OCI-LY3 (cell line): ENCODE results near the gene WDR70.
"Not testable (repeated sequence)": the region's sequence is repeated elsewhere in the genome, so short reads cannot be mapped to it uniquely, and the experiment has no call there.

Experiments
- H2AFZ ChIP-seq: fragments of 200-600, 300-600 bp; shearing (Covaris generic); 2 replicates; pipeline ENCODE4 v1.6.0; 2014; ENCODE audit warnings: antibody characterized with exemption, low read depth, low read length
- H3K27ac ChIP-seq: fragments of 200-600, 300-600 bp; sonication (generic); 2 replicates; pipeline ENCODE4 v1.5.1; 2014; ENCODE audit warnings: mild to moderate bottlenecking, low read length, moderate library complexity, mixed read lengths
- H3K27me3 ChIP-seq: fragments of 200-600, 300-600 bp; sonication (generic); 2 replicates; pipeline ENCODE4 v1.6.1; 2014; ENCODE audit warnings: low read depth, low read length, mixed read lengths
- H3K36me3 ChIP-seq: fragments of 200-600, 300-600 bp; sonication (generic); replicated peaks from 2 replicates; pipeline ENCODE3; 2014; ENCODE audit warnings: low read depth, low read length, mixed read lengths
- H3K4me1 ChIP-seq: fragments of 300-600, 200-600 bp; sonication (generic); 2 replicates; pipeline ENCODE4 v1.6.1; 2014; ENCODE audit warnings: low read length, mixed read lengths
- H3K4me2 ChIP-seq: fragments of 200-600, 300-600 bp; sonication (generic); 2 replicates; pipeline ENCODE4 v1.6.1; 2014; ENCODE audit warnings: low read length, mixed read lengths
- H3K4me3 ChIP-seq: fragments of 300-600, 200-600 bp; sonication (generic); 2 replicates; pipeline ENCODE4 v1.5.1; 2014; ENCODE audit warnings: antibody characterized with exemption, mild to moderate bottlenecking, low read length, moderate library complexity
- H3K79me2 ChIP-seq: fragments of 300-600, 200-600 bp; shearing (Covaris generic); 2 replicates; pipeline ENCODE4 v1.6.1; 2014; ENCODE audit warnings: mild to moderate bottlenecking, low read length, mixed read lengths
- H3K9ac ChIP-seq: fragments of 300-600, 200-600 bp; shearing (Covaris generic); 2 replicates; pipeline ENCODE4 v1.6.0; 2014; ENCODE audit warnings: mild to moderate bottlenecking, low read length, moderate library complexity
- H3K9me3 ChIP-seq: fragments of 200-600, 300-600 bp; shearing (Covaris generic); 2 replicates; pipeline ENCODE4 v1.6.1; 2014; ENCODE audit warnings: low read length, mixed read lengths; ENCODE audit not compliant: insufficient read depth
- H4K20me1 ChIP-seq: fragments of 200-600, 300-600 bp; sonication (generic); 2 replicates; pipeline ENCODE4 v1.6.1; 2016; ENCODE audit warnings: low read length, mixed read lengths; ENCODE audit not compliant: insufficient read depth
- EZH2phosphoT487 ChIP-seq: fragments of 200-600 bp; shearing (Covaris generic); IDR thresholded peaks from 2 replicates; pipeline ENCODE4 v1.6.1; 2018; ENCODE audit warnings: antibody characterized with exemption, mixed run types, low read depth
- TF ChIP-seq, protein P1 (sequence below): fragments of 200-600, 300-600 bp; sonication (generic); IDR thresholded peaks from 2 replicates; pipeline ENCODE4 v1.5.1; 2014; ENCODE audit warnings: antibody characterized with exemption, low read length, low read depth

WDR70 gene

DNA sequence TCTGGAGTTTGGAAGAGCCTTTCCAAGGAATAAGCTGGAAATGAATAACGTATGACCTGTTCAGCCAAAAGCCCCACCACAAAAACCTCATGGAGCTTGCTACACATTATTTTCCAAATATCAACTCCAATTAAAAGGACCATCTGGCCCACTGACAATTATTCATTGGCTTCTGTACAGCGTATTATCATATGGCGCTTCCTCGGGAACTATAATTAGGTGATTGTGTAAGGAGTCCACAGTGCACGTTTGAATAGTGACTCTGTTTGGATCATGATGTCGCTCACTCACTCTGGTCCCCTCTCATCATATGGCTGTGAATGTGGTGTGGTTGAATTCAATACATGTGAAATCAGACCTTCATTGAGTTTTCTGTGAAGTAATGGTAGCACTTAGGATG is 408.6 kb downstream of the WDR70 start:
- no peaks in the 10 kb centered on the region for H4K20me1 ChIP-seq
- no peak overlapping the region for H3K4me3 ChIP-seq
- no peaks in the 10 kb centered on the region for H3K36me3 ChIP-seq
- no peak overlapping the region for H3K27ac ChIP-seq
- H3K9me3 ChIP-seq = no peaks in the 10 kb centered on the region
- no peaks in the 10 kb centered on the region for H3K79me2 ChIP-seq
- no peaks in the 10 kb centered on the region for H3K27me3 ChIP-seq
- no peak overlapping the region for H3K4me2 ChIP-seq
- H2AFZ ChIP-seq = no peak overlapping the region
- TF ChIP-seq EZH2phosphoT487 = no peak
- TF ChIP-seq, protein P1, sequence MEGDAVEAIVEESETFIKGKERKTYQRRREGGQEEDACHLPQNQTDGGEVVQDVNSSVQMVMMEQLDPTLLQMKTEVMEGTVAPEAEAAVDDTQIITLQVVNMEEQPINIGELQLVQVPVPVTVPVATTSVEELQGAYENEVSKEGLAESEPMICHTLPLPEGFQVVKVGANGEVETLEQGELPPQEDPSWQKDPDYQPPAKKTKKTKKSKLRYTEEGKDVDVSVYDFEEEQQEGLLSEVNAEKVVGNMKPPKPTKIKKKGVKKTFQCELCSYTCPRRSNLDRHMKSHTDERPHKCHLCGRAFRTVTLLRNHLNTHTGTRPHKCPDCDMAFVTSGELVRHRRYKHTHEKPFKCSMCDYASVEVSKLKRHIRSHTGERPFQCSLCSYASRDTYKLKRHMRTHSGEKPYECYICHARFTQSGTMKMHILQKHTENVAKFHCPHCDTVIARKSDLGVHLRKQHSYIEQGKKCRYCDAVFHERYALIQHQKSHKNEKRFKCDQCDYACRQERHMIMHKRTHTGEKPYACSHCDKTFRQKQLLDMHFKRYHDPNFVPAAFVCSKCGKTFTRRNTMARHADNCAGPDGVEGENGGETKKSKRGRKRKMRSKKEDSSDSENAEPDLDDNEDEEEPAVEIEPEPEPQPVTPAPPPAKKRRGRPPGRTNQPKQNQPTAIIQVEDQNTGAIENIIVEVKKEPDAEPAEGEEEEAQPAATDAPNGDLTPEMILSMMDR = no peak
- H3K4me1 ChIP-seq = no peaks in the 10 kb centered on the region
- H3K9ac ChIP-seq = no peak overlapping the region

DNA sequence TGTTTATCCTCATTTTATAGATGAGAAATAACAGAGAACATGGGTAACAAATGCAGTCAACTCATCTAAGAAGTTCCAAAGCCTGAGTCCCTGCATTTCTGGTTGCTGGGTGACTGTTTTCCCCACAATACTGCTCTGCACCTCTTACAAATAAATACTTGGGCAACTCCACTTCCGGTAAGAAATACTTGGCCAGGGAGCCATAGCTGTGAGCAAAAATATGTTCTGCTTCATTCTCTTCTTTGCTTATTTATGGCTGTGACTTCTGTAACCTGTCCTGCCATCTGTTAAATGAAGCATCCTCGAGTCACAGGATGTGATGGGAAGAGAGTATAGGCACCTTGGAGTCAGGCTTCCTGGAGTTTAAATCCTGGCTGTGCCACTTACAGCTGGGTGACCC is 410.9 kb downstream of the WDR70 start:
- H3K9ac ChIP-seq = no peak overlapping the region
- no peak overlapping the region for H3K4me2 ChIP-seq
- H3K9me3 ChIP-seq = no peaks in the 10 kb centered on the region
- TF ChIP-seq EZH2phosphoT487 = no peak
- TF ChIP-seq, protein P1 = no peak
- no peaks in the 10 kb centered on the region for H3K4me1 ChIP-seq
- H3K27ac ChIP-seq = no peak overlapping the region
- H3K36me3 ChIP-seq = no peaks in the 10 kb centered on the region
- H3K4me3 ChIP-seq = no peak overlapping the region
- H3K79me2 ChIP-seq = no peaks in the 10 kb centered on the region
- no peak overlapping the region for H2AFZ ChIP-seq
- H4K20me1 ChIP-seq = no peaks in the 10 kb centered on the region
- no peaks in the 10 kb centered on the region for H3K27me3 ChIP-seq

- no peaks in the 10 kb centered on the region for H4K20me1 ChIP-seq
- H3K36me3 ChIP-seq = no peaks in the 10 kb centered on the region
- no peaks in the 10 kb centered on the region for H3K4me1 ChIP-seq
- H3K9me3 ChIP-seq = no peaks in the 10 kb centered on the region
- no peaks in the 10 kb centered on the region for H3K27me3 ChIP-seq
- no peak overlapping the region for H3K4me3 ChIP-seq
- no peaks in the 10 kb centered on the region for H3K79me2 ChIP-seq
- no peak for TF ChIP-seq EZH2phosphoT487
- TF ChIP-seq, protein P1 = no peak
- no peak overlapping the region for H3K4me2 ChIP-seq
- no peak overlapping the region for H3K27ac ChIP-seq
- no peak overlapping the region for H3K9ac ChIP-seq
- no peak overlapping the region for H2AFZ ChIP-seq
These were observed 412.2 kb downstream of the WDR70 start for GRCh38 chr5:37791321-37791720.

DNA sequence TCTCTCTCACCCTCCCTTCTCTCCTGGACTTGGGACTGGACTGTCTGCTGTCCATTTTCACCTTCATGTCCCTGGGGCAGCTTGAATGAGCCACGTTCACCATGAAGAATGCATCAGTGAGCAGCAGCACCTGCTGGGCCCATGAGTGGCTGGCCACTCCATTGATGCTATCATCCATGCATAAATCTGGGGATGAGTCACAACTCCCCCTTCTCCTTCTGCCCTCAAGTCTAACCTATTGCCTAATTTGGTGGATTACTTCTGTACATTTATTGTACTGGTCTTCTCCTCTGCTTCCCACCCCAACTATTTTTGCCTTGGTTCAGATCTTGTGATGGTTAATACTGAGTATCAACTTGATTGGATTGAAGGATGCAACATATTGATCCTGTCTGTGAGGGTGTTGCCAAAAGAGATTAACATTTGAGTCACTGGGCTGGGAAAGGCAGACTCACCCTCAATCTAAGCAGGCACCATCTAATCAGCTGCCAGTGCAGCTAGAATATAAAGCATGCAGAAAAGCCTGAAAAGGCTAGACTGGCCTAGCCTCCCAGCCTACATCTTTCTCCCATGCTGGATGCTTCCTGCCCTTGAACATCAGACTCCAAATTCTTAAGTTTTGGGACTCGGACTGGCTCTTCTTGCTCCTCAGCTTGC is 414.0 kb downstream of the WDR70 start:
- H3K4me2 ChIP-seq = no peak overlapping the region
- no peak overlapping the region for H2AFZ ChIP-seq
- no peaks in the 10 kb centered on the region for H3K36me3 ChIP-seq
- no peak overlapping the region for H3K27ac ChIP-seq
- no peaks in the 10 kb centered on the region for H3K9me3 ChIP-seq
- no peaks in the 10 kb centered on the region for H3K4me1 ChIP-seq
- no peaks in the 10 kb centered on the region for H3K27me3 ChIP-seq
- no peak for TF ChIP-seq EZH2phosphoT487
- TF ChIP-seq, protein P1 = no peak
- H3K4me3 ChIP-seq = no peak overlapping the region
- H3K9ac ChIP-seq = no peak overlapping the region
- no peaks in the 10 kb centered on the region for H3K79me2 ChIP-seq
- H4K20me1 ChIP-seq = no peaks in the 10 kb centered on the region

DNA sequence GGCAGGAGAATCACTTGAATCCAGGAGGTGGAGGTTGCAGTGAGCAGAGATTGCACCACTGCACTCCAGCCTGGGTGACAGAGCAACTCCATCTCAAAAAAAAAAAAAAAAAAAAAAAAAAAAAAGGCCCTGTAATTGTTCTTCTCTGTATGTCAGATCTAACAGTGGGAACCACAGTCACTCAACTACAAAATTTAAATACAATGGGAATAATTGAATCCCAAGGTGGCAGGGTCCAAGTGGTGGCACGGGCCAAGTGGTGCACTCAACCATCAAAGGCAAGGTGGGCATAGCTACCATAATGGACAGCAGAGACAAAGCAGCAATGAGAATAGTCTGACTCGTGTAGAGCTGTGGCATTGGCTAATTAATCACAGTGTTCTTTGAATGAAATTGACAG is 416.2 kb downstream of the WDR70 start:
- not testable (repeated sequence) for H4K20me1 ChIP-seq, H3K4me3 ChIP-seq, H3K9me3 ChIP-seq, H2AFZ ChIP-seq, H3K27me3 ChIP-seq, H3K4me1 ChIP-seq, H3K27ac ChIP-seq, H3K36me3 ChIP-seq, H3K4me2 ChIP-seq, H3K79me2 ChIP-seq, H3K9ac ChIP-seq

- H3K79me2 ChIP-seq, H3K27me3 ChIP-seq, H3K4me1 ChIP-seq, H3K27ac ChIP-seq, H3K9me3 ChIP-seq, H3K4me3 ChIP-seq, H4K20me1 ChIP-seq, H3K4me2 ChIP-seq, H3K36me3 ChIP-seq, H3K9ac ChIP-seq, H2AFZ ChIP-seq: not testable (repeated sequence)
These were observed 417.3 kb downstream of the WDR70 start for GRCh38 chr5:37796435-37796834.
